MV-4-11 (cell line): ENCODE measurements around the gene TMPRSS13.
A peak's percentile ranks its signal among the peaks of the same experiment; 100 is the strongest.

Experiments used
- DNase-seq: peaks from one replicate; lab custom pipeline; 2025; lab: John Stamatoyannopoulos, UW

TMPRSS13 gene

DNA sequence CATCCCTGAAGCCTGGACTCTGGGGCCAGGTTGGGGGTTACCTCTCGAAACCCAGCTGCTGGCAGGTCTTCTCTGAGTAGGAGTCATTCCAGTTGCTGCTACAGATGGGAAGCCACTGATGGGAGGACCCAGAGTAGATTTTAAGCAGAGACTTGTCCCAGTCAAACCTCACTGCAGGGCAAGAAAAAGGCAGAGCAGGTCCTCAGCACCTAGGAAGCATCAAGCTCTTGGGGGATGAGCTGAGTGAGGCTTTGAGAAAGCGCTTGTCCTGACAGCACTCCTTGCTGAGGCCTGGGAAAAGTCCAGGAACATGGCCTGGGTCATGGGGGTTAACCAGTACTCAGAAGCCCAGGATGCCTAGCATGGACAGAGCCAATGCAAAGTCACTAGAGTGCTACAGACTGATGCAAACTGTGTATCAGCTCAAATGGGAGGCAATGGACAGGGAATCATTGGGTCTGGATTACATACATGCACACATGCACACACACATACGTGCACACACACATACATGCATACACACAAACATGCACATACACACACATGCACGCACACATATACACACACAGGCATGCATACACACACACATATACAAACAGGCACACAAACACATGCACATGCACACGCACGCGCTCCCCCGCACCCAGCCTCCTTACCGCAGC is 15.3 kb downstream of the TMPRSS13 start:
- DNase-seq, result no peak

DNA sequence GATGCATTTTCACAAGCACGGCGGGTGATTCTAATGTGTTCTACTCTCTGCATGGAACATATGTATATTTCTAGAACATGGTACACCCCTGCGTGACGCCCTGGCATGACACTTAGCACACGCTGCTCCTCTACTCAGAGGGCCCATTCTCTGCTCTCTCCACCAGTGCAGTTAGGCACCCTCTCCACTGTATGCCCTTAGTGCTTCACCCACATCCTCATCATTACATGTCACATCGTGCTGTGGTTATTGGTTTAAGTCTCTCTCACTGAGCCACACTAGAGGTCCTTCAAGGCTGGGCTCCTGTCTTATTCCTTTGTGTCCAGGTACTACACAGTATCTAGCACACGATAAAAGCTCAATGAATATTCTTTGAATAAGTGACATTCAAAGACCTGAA is 16.7 kb downstream of the TMPRSS13 start:
- DNase-seq, result no peak

DNA sequence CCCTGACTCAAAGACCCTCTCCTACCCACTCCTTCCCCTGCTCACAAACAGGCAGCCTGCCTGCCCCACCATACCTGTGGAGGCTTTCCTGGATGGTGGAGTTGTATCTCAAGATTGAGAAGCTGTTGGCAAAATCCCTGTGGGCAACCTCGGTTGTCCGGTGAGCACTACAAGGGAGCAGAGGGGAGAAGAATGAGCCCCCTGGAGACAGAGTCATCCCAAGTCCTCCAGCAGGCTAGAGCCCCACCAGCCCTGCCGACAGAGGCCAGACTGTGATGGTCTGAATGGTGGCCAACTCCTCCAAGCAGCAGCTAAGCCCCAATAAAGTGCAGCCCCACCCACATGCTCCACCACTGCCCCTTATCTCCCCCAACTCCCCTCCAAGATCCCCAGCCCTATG is 17.5 kb downstream of the TMPRSS13 start:
- DNase-seq, result no peak

DNA sequence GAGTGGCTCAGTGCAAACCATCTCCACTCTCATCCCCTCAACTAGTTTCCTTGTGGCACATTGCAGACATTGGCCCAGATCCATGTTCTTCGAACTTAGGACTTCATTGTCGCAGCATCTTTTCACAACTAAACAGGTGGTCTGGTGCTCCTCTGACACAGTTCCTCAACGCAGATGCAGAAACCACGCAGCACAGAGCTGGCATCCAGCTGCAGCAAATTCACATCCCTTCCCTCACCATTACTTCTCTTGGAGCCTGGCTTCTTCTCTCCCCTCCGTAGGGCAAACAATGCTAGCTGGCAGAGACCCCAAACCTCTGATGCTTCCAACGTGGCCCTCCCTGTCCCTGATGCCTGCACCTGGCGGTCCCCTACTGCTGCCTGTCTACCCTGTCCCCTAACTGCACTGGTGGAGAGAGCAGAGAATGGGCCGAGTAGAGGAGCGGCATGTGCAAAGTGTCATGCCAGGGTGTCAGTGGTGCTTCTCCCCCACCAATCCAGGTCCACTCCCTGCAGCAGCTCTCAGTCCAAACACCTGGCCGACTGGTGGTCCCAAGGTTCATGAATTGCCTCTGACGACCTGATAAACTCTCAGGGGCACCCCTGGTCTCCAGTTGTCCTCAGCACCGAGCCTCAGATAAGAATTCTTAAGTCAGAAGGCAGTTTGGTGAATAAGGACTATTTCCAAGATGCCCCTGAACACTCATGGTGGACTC is 18.1 kb downstream of the TMPRSS13 start:
- no peak for DNase-seq

DNA sequence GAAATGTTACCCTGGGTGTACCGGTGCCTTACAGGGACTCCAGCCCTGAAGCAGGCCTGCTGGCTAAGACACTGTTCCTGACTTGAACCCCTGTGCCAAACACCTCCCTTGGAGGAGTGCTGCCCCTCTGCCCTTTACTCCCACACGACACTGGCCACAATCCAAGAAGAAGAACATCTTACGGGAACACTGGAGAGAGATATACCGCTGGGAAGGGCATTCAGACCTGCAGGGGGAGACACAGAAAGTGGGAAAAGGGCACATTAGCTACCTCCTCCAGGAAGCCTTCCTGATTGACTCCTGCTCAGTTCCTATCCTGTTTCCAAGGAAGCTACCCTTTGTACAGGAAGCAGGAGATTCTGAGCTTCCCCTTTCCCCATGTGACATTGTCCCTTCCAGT is 18.7 kb downstream of the TMPRSS13 start:
- DNase-seq, result no peak

DNA sequence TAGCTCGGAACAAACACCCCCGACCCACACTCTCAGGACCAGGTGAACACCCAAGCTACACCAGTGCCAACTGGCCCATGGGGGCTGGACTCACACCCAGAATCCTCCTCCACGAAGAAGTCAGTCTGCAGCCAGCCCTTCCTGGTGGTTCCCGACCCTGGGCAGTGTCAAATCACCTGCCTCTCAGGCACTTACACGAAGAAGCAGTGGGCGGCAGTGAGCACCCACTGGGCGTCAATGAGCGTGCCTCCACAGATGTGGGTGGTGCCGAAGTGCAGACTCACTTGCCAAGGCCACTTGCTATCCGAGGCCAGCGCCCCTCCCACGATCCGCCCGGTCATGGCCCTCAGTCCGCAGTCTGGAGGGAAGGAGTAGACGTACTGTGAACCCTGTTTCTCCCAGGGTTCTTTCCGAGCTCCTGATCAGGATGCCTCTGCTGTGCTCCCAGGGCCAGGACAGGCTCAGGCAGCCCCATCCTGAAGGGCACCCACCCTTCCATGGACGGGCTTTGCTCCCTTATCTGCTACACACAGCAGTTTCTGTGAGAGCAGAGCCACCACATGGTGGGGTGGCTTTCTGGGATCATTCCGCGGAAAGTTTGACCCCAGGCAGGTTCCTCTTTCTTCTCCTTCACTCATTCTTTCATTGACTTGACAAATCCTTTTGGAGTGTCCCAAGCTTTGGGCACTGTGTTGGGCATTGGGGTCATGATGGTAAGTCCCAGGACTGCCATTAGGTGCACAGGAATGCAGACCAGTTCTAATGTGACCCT is 19.4 kb downstream of the TMPRSS13 start:
- no peak for DNase-seq

DNA sequence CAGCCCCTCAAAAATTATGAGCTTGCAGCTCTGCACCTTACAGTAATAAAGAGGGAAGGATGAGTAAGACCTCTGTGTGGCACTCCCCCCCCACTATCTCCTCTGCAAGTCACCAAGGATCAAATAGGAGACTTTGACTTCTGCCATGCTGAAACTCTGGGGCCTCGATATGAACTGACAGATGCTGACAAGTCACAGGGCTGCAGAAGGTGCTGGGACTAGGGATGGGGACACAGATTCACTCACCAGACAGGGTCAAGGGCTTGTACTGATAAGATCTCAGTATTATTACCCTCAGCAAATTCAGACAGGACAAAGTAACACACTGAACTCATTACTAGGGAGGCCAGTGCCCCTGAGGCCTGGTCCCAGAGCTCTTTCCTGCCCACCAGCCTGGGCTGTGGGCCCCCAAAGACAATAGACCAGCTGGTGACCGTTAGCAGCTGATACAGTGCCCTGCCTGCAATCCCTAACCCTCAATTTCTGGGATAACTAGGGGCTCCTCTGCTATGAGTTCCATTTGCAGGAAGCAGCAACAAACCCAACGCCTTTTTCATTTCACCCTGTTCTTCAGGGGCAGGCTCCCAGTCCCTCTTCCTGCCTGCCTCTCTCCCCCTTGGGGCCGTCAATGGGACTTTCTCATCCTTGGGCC is 20.1 kb downstream of the TMPRSS13 start:
- DNase-seq, result no peak

DNA sequence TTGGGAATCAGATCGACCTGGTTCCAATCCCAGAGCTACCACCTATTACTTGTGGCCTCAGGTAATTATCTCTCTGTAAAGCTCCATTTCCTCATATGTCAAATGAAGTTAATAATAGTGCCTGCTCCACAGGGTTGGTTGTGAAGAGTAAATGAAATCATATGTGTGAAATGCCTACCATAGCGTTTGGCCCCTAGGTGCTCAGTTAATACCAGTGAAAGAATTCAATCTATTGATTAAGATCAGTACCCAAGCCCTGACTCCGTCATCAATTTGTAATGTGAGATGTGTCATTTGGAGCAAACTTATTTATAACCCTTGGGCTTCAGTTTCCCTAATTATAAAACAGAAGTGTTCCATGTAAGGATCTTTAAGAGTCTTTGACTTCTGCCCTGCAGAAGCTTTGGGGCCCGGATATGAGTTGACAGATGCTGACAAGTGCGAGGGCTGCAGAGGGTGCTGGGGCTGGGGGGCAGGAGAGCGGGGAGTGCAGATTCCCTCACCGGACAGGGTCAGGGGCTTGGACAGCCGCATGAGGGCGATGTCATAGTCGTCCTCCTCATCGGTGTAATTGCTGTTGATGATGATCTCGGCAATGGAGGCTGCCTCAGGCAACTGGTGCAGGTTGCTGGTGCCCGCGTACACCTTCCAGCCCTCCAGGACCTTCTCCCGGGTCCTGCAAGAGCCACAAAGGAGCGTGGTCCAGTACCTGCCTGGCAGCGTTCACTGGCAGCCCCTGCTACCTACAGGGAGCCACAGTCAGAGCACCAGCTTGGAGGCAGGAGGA is 20.9 kb downstream of the TMPRSS13 start:
- DNase-seq, result peak; percentile 8

DNA sequence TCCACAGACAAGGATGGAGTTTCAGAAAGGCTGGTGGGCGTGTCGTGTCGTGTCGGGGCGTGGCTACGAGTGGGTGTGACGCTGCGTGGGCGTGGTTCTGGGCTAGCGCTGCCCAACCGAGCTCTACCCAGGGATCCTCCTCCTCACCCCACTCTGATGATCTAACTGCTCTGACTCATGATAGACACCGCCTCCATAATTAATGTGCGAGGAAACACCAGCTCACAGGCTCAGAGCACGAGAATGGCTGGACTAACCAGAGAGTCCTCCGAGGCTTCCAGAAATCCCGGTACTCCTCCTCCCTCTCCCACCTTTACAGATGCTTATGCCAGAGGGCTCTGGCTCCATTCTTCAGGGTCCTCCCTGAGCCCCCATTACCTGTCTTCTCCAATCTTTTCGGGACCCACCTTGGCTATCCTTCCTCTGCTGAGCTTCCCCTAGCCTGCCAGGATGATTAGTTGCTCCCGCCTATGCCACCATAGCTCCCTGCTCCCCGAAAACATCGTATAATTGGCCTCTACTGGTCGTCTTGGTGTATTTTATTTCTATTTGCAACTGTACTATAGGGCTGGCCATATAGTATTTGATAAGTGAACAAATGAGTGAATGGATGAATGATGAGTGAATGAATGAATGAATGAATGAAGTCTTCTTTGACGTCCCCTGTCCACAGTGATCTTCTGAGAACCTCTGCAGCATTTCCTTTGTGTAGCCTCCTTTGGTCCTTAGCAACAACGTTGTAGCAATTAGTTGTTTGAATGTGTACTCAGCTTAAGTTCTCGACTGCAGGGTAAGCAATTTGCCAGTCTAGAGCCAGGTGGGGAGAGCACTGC is 21.7 kb downstream of the TMPRSS13 start:
- DNase-seq, result peak; percentile 95

DNA sequence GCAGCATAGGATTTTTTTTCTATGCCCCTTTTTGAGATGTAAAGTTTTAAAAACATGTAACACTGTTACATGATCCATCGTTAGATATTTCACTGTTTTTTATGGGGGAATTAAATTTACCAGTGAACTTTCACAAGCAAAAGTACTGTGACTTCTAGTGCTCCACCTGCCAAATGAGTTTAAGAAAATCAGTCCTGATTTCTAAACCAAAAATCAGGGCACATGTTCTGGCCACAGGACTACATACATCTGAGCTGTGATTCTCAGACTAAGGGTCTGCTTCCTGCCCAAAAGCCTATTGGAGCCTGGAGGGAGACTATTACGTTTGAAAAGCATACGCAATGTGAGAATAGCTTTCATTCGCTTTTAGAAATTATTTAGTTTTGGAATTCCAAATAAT is 22.5 kb downstream of the TMPRSS13 start:
- DNase-seq, result no peak

DNA sequence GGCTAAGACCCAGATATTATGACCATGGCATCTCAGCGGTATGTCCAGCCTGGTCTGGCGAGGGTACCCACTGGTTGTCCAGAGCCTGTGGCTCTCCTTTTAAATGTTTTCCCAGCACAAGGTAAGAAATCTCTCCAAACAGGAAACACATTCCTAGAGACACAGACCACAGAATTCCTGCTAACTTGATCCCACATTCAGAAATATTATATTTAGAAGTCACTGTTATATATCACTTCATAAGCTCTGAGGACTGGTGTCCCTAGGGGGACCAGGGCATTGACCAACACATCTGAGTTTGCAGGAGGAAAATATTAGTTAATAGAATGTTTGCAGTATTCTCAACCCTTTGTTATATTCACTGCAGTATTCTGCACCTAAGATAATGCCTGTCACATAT is 23.1 kb downstream of the TMPRSS13 start:
- DNase-seq, result no peak

DNA sequence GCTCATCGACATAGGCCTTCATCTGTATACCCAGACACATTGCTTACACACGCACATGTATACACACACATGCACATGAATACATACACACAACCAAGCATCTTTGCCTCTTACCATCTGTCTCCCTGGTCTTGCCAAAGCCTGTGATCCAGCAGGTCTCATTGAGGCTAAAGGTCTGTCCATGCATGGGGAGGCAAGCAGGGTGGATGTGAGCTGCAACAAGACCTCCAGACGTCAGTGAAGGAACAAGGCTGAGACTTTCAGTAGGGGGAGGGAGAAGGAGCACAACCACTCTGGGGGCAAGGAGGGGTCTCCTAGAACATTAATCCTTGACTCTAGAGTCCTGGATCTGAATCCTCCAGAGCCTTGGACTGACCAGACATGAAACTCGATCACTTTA is 23.7 kb downstream of the TMPRSS13 start:
- no peak for DNase-seq

DNA sequence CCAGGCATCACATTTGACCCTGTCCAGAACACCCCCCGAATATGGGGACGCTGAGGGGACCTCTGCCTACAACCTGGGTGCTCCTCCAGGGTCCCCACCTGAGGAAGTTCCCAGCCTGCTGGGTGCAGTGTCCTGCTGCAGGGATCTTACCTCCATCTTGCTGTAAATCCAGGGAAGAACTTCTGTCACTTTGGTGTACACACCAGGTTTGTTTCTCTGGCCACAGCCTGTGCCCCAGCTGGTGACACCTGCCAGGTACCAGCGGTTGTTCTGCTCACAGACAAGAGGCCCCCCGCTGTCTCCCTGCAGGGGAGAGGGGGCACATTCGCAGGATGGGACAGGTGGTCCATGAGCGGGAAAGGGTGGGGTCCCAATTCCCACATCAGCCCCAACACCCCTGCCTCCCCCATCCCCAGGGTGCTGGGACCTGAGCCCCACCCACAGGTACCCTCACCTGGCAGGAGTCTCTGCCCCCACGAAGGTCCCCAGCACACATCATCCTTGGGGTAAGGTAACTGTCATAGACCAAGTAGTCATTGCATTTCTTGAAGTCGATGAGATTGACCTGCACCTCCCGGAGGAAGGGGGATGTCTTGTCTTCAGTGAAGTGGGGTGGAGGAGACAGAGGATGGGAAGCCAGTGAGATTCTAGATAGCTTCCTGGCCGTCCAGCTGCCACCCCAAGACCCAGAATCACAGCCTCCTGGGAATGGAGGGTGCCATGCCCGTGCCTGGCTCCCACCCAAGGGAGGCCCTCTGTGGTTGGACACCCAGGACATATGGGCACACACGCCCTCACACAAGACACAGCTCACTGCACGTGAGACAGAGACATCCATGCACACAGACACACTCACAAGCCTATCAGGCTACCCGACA is 25.5 kb downstream of the TMPRSS13 start:
- DNase-seq, result no peak

DNA sequence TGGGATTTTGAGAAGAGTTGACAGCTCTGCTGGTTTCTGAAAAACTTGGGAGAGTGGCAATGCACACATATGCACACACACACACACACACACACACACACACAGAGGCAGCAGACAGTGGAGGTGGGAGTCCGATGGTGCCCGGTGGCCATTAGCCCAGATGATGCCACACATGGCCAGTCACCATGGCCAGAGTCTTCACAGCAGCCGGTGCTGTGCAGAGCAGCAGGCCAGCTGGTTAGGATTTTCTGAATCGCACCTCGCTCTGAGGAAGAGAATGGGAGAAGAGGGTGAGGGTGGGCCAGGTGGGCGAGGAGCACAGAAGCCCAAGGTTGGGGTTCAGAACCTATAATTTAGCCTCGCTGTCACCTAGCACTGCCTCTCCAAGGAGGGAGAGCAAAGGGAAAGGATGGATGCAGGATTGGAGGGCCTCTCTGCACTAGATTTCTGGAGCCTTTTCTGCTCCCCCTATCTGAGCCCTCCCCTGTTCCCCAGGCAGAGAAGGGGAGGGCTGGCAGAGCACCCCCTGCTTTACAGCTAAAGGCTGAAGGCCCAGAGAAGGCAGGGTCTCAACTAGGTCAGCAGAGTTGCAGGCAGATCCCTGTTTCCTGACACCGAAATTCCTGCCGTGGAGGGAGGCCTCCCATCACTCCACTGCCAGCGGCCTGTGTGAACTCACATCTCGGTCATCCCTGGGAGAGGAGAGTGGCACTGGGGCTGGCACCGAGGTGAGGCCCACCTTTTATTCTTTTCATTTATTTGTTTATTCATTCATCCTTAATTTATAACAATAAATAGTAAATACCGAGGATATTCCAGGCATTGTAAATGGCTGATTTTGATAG is 27.0 kb downstream of the TMPRSS13 start:
- DNase-seq, result no peak

DNA sequence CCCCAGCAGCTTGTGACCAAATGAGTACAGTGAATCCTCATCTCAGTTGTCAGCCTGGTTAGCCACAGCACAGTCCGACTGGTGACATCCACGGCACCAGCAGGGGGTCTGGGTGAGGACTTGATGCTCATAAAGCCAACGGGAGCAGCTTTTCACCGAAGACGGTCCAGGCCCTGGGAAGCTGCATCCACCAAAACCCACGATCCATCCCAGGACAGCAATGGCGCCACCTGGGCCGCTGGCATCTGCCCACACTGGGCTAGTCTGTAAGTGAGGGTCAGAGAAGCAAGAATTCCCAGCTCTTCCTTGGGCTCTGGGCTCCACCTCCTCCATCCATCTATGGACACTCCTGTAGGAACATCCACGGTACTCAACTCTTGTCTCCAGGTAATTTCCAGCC is 27.6 kb downstream of the TMPRSS13 start:
- no peak for DNase-seq

DNA sequence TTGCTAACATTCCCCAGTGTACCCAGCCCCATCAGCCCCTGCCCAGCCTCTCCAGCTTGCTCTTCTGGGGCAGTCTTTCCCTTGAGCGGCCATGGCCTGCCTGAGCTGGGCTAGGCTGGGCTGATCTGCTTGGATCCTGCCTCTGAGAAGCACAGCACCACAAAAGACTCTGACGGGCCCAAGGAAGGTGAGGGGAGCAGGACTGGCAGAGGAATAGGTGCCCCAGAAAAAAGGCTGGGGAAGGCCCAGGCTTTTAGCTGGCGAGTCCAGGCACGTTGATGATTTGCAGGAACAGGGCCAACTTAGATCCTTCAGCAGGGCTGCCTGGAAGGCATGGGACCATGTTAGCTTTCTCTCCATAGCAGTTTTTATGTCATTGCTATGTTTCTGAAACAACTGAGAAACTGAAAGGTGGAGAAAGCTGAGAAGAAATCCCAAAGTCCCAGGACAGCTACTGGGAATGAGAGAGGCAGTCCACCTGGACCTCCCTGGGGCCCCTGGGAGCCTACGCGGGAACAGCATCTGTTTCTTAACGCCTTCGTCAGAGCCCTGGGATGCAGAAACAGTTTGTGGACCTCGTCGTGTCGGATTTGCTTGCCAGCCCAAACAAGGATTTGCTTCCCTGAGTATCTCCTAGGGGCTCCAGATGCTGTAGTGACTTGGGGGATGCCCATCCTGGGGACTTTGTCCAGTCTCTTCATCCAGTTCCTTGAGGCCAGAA is 28.3 kb downstream of the TMPRSS13 start:
- no peak for DNase-seq

DNA sequence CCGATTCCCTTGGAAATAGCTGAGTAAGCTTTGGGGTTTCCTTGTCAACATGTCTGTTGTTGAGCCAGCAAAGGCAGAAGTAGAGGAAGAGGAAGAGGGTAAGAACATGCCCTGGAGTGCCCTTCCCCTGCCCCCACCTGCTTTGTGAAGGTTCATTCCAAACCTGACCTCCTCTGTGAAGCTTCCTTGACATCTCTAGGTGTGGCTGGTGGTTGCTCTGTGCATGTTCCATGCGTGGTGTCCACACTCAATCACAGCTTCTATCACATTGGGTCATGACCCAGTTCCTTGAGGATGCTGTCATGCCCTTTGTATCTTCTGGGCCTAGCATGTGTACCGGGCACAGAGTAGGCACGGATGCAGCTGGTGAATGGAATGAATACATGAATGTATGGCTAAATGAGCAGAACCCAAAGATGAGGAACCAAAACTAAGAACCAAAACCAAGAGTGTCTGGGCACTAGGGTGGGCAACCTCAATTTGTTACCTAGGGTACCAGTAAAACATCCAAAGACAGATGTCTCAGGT is 29.0 kb downstream of the TMPRSS13 start:
- DNase-seq, result peak; percentile 59

DNA sequence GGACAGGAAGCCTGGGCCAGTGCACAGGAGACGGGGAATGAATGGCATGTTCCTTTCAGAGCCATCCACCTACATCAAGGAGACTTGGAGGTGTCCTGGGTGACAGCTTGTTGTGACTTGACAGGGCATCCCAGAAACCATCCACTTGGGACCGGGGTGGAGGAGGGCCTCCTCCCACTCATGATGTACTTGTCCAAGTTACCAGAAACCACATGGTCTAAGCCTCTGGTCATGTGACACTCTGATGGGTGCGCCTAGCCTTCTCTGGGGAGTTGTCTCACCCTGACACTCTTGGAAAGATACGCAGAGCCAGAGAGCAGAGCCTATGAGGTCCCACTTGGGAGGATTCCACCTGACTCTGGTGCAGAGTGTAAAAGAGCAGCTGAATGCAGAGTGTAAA is 31.1 kb downstream of the TMPRSS13 start:
- DNase-seq, result no peak
